Motor neuron (in vitro differentiated cells): ENCODE data around the gene NDUFC2. TPM values are rescaled to one million over a fixed set of nuclear protein-coding genes. Genes with fewer than 3 reads are reported as not detected.

ENCODE experiments used
- ATAC-seq, 8 experiments: fragments of 200-7000 bp; cut with Tn5 transposase; replicated peaks in 6 of 8; 2 replicates each; pipeline ENCODE4 v1.8.0; 2021; ENCODE audit warnings: mild to moderate bottlenecking in 8 of 8, moderate library complexity in 8 of 8
- H3K27ac ChIP-seq, 2 donors: fragments of 250-450 bp; sonication (Bioruptor Pico); 2 replicates each; pipeline ENCODE4 v1.9.0; 2021; ENCODE audit warnings: antibody characterized with exemption in 2 of 2, mild to moderate bottlenecking in 2 of 2, moderate library complexity in 1 of 2
- H3K4me1 ChIP-seq, 2 donors: fragments of 250-450 bp; sonication (Bioruptor Pico); replicated peaks in 1 of 2; 2 replicates each; pipeline ENCODE4 v1.6.1; 2021; ENCODE audit warnings: antibody characterized with exemption in 2 of 2, mild to moderate bottlenecking in 2 of 2, moderate library complexity in 1 of 2
- H3K4me3 ChIP-seq, 5 donors: fragments of 250-450 bp; sonication (Bioruptor Pico); 2 replicates each; pipeline ENCODE4 v1.9.0; 2021; ENCODE audit warnings: antibody characterized with exemption in 5 of 5, mild to moderate bottlenecking in 5 of 5, moderate library complexity in 4 of 5
- WGBS, 10 experiments: fragments of 450-650 bp; shearing (Covaris generic); methylation state at CpG; one replicate each; pipeline ENCODE4 v1.0.0; 2022; 5-methylcytosine and 5-hydroxymethylcytosine counted together
- in situ Hi-C, 9 experiments: fragments of 400-800 bp; cut with MboI; loops; one replicate each; pipeline ENCODE4 v1.15.0; 2021; ENCODE audit warnings: low sequenced_read_pairs in 9 of 9, low pct_unique_long_range_greater_than_20kb in 2 of 9; ENCODE audit not compliant: unreplicated experiment in 9 of 9
- total RNA-seq, 8 experiments: library from RNA; unstranded; fragments of 300-600 nt; gene quantifications; 2 replicates each; pipeline versions ENCODE4 v1.2.3 to v1.2.4, GENCODE V29; 2022

Gene NDUFC2
- total RNA-seq, 8 experiments from 2014 or later: 215 to 389 (median 268) TPM

DNA sequence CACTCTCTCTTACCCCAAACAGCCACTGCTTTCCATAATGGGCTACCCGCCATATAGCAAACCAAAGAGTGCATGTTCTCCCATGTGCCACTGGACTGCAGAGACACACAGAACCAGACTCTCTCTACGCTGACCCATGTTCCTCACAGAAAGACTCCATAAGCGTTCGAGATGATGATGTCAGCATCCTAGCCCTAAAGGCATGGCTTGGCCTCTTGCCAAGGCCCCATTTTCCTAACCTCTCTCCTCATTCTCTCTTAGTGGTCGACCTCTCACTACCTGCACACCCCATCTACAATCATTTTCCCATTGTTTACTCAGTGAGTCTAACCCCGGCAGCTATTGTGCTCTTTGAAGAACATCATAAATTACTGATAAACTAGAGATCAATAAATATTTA lies 4.9 kb downstream of the NDUFC2 start:
- no peak overlapping the region for H3K27ac ChIP-seq
- in situ Hi-C loops: no loop called here
- no peak overlapping the region for H3K4me3 ChIP-seq
- WGBS, 10 experiments: 60 to 100% (median 91%) methylated on average over 1 to 6 of the region's 6 CpGs; no CpG with 5 or more reads in 2 of the 10 experiments
- ATAC-seq: no peak
- H3K4me1 ChIP-seq: peaks cover 10% of the 10 kb centered on the region in 2 donors

DNA sequence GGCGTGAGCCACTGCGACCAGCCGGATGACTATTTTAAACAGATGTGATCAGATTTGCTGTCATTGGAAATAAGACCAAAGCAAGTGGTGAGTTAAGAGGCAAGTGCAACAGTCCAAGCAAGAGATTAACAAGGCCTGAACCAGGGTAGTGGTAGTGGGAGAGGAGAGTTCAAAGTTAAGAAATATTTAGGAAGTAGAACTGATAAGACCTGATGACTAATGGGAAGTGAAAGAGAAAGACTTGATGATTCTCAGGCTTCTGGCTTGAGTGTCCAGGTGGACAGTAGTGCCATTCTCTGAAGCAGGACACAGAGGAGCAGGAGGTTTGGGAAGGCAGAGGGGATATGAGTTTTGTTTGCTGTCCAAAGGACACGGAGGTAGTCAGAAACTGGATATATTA lies 7.2 kb downstream of the NDUFC2 start:
- 86 to 100% (median 100%) methylated on average over 1 to 4 of the region's 4 CpGs; no CpG with 5 or more reads in 2 of the 10 experiments for WGBS, 10 experiments
- in situ Hi-C loops: no loop called here
- Histone ChIP-seq H3K4me1 (peaks cover 2 to 5% of the 10 kb centered on the region in 2 donors), H3K27ac (no peak overlapping the region), H3K4me3 (no peak overlapping the region)
- no peak for ATAC-seq

DNA sequence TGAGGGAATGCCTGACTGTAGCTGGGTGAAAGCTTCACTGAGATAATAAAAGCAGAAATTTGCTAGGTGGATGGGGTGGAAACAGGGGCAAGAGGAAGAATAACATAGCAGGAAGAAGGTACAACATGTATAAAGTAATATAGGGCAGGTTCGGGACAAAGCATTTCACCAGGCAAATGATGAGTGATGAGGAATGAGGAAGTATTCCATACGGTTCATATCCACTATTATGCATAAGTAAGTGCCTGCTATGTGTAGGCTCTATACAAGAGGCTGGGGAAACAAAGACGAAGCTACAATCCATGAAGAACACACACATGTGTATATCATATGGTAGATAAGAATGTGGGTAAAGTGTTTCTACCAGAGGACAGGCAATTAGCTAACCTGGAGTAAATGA lies 7.9 kb downstream of the NDUFC2 start:
- Histone ChIP-seq H3K4me1 (peaks cover 0 to 3% of the 10 kb centered on the region in 2 donors), H3K27ac (no peak overlapping the region), H3K4me3 (no peak overlapping the region)
- 27 to 100% (median 85%) methylated on average over 1 to 3 of the region's 3 CpGs; no CpG with 5 or more reads in 1 of the 10 experiments for WGBS, 10 experiments
- no peak for ATAC-seq
- in situ Hi-C loops: no loop called here

DNA sequence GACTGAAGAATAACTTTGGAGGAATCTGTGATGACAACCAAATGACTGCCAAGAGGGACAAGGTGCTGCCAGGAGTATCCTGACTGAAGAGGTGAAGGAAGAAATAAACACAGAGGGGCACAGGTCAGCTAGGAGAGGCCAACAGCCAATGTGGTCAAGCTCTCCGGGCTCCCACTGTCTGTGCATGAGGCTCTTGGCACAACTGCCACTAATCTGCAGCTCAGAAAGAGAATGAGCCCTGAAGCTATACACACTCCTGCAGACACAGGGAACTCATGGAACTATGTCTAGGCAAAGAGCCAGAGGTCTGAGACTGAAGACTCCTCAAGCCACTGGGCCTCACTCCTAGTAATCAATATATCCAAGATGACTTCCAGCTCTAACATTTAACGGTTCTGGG lies 9.0 kb downstream of the NDUFC2 start:
- H3K4me3 ChIP-seq: no peak overlapping the region
- 83 to 100% (median 100%) methylated on average over 1 to 2 of the region's 2 CpGs; no CpG with 5 or more reads in 2 of the 10 experiments for WGBS, 10 experiments

DNA sequence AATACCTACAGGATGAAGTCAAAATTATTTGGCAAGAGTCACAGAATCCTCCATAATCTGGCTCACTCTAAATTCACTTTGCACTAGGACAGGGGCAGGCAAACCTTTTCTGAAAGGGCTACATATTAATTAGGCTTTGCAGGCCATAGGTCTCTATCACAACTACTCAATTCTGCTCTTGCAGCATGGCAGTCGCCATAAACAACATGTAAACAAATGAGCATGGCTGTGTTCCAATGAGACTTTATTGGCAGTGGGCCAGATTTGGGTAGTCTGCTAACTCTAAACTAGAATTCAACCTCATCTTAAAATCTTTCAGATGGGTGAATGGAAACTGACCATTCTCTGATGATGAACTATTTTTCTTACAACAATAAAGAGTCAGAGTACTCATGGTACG lies 10.2 kb downstream of the NDUFC2 start:
- no peak overlapping the region for H3K4me3 ChIP-seq
- in situ Hi-C loops: no loop called here
- no peaks in the 10 kb centered on the region for H3K4me1 ChIP-seq
- 56 to 100% (median 100%) methylated on average over 1 to 2 of the region's 2 CpGs; no CpG with 5 or more reads in 3 of the 10 experiments for WGBS, 10 experiments
- no peak overlapping the region for H3K27ac ChIP-seq
- peak in 1 of 8 experiments; percentile 17 for ATAC-seq

More for the DNA sequence above, 9.0 kb downstream of the NDUFC2 start:
- ATAC-seq: peak in 1 of 8 experiments; percentile 21
- Histone ChIP-seq H3K4me1 (no peaks in the 10 kb centered on the region), H3K27ac (no peak overlapping the region)
- in situ Hi-C loops: no loop called here

DNA sequence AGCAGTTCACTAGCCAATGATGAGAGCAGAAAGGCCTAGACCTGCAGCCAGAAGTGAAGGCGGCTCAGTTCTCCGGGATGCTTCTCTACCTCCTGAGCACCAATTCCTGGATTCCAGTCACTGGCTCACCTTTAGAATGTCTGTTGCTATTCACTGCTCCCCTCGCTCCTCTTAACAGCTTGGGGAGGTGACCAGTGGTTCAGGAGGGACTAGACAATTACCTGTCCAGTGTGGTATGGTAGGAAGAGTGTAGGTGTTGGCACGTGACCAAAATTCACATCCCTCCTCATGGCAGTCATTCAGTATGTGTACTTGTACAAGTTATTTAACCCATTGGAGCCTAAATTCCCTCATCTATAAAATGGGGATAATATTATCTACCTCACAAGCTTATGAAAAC lies 12.0 kb downstream of the NDUFC2 start:
- 67 to 100% (median 95%) methylated on average over 1 to 3 of the region's 4 CpGs for WGBS, 10 experiments
- no peak for ATAC-seq
- Histone ChIP-seq H3K27ac (no peak overlapping the region), H3K4me3 (no peak overlapping the region), H3K4me1 (no peaks in the 10 kb centered on the region)
- in situ Hi-C loops: no loop called here

DNA sequence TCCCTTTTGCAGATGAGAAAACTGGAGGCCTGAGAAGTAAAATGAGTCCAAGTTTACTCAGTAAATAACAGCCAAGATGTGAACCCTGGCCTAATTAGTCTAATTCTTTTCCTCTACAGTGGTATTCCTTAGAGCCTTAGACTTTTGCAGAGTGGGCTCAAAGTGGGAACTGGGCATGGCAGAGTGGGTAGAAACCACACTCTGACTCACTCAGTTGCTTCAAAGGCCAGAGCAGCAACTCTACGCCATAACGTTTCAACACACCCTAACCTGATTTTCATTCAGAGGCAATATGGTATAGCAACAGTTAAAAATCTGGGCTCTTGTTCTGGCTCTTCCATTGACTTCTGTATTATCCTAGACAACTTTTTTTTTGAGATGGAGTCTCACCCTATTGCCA lies 13.2 kb downstream of the NDUFC2 start:
- Histone ChIP-seq H3K4me1 (no peaks in the 10 kb centered on the region), H3K4me3 (no peak overlapping the region), H3K27ac (no peak overlapping the region)
- ATAC-seq: no peak
- WGBS, 10 experiments: 50 to 100% (median 78%) methylated on average over 1 to 2 of the region's 2 CpGs; no CpG with 5 or more reads in 5 of the 10 experiments
- in situ Hi-C loops: no loop called here

DNA sequence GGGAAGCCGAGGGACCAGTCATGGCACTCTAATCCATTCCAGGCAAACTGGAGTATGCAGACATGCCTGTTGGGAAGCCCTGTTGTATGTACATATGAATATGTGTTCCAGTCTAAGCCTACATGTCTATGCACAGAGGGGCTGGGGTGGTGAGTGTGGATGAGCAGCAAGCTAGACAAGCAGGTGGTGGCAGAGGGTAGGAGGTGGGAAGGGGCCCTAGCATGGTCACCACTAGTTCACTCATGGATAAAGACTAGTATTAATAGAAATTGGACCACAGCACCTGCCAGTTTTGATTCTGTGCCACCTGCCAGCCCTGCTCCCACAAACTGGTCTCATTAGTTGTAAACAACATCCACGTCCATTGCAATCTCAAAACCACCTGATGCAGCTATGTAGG lies 14.5 kb downstream of the NDUFC2 start:
- no peaks in the 10 kb centered on the region for H3K4me1 ChIP-seq
- WGBS, 10 experiments: 83 to 100% (median 100%) methylated on average over 1 to 2 of the region's 2 CpGs; no CpG with 5 or more reads in 5 of the 10 experiments
- peak in 1 of 8 experiments; percentile 54 for ATAC-seq
- in situ Hi-C loops: no loop called here
- no peak overlapping the region for H3K27ac ChIP-seq
- H3K4me3 ChIP-seq: no peak overlapping the region

DNA sequence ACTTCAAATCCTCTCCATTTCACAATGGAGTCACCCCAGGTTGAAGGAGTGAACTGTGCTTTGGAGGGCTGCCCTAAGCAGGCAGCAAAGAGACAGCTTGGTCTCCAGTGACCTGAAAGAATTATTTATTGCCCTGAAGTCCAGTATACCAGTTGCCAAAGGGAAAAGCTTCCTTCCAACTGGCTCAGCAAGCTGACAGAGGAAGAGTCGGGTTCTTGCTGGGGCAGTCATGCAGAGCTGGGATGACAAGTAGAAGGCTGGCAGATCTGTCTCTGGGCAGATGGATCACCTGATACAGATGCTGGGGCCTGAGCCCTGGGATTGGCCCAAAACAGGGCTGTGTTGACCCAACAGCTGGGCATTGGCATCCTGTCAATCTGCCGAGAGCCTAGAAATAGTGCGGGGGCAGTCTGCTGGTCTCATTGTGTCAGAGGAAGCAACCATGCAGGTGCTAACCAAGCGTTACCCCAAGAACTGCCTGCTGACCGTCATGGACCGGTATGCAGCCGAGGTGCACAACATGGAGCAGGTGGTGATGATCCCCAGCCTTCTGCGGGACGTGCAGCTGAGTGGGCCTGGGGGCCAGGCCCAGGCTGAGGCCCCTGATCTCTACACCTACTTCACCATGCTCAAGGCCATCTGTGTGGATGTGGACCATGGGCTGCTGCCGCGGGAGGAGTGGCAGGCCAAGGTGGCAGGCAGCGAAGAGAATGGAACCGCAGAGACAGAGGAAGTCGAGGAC lies 16.1 kb downstream of the NDUFC2 start, which contains the start of gene THRSP:
THRSP (plus strand) TSS at position 422 of the 742 bp plus-strand sequence; CDS start at position 443, 21 bp downstream.
- WGBS, 10 experiments: 17 to 100% (median 95%) methylated on average over 1 to 5 of the region's 14 CpGs; no CpG with 5 or more reads in 2 of the 10 experiments
- no peak within 1 kb of the TSS for H3K27ac ChIP-seq
- in situ Hi-C loops: no loop called here
- no peak within 1 kb of the TSS for H3K4me3 ChIP-seq
- no peak for ATAC-seq
- no peaks in the 10 kb centered on the region for H3K4me1 ChIP-seq

DNA sequence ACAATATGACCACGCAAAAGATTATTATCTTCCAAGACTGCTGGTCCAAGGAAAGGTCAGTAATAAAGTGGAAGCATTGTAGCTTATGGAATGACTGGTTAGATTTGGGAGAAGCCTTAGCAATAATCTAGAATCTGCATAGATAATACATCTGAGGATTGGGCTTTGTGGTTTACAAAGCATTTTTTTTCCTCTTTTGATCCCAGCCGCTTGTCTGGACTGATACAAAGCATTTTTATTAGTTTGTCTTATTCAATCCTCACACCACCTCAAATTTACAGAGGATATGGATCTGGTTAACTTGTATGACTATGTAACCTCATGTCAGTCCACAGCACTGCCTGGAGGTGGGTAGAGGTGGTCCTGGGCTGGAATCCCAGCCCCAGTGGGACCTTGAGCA lies 17.0 kb downstream of the NDUFC2 start:
- no peak for ATAC-seq
- Histone ChIP-seq H3K4me3 (no peak overlapping the region), H3K27ac (no peak overlapping the region), H3K4me1 (no peaks in the 10 kb centered on the region)
- 60 to 100% (median 83%) methylated on average over 1 to 2 of the region's 2 CpGs; no CpG with 5 or more reads in 5 of the 10 experiments for WGBS, 10 experiments
- in situ Hi-C loops: no loop called here

DNA sequence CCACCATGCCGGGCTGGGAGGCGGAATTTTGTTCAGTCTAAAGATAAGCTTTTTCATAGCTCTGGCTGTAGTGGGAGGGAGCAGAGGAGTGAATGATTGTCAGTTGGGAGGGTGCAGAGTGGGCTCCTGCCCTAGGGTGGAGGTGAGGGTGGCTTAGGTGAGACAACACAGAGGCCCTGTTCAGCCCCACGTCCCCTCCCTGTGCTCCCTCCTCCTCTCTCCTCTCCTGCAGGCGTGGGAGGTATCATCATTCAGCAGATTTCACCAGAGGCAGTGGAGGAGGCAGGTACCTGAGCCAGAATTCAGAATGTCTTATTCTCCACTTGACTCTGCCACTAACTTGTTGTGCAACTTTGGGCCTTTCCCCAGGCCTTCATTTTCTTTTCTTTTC lies 17.7 kb downstream of the NDUFC2 start:
- no peak for ATAC-seq
- 70 to 100% (median 82%) methylated on average over 1 to 2 of the region's 4 CpGs; no CpG with 5 or more reads in 5 of the 10 experiments for WGBS, 10 experiments
- Histone ChIP-seq H3K27ac (no peak overlapping the region), H3K4me3 (no peak overlapping the region), H3K4me1 (no peaks in the 10 kb centered on the region)
- in situ Hi-C loops: no loop called here

DNA sequence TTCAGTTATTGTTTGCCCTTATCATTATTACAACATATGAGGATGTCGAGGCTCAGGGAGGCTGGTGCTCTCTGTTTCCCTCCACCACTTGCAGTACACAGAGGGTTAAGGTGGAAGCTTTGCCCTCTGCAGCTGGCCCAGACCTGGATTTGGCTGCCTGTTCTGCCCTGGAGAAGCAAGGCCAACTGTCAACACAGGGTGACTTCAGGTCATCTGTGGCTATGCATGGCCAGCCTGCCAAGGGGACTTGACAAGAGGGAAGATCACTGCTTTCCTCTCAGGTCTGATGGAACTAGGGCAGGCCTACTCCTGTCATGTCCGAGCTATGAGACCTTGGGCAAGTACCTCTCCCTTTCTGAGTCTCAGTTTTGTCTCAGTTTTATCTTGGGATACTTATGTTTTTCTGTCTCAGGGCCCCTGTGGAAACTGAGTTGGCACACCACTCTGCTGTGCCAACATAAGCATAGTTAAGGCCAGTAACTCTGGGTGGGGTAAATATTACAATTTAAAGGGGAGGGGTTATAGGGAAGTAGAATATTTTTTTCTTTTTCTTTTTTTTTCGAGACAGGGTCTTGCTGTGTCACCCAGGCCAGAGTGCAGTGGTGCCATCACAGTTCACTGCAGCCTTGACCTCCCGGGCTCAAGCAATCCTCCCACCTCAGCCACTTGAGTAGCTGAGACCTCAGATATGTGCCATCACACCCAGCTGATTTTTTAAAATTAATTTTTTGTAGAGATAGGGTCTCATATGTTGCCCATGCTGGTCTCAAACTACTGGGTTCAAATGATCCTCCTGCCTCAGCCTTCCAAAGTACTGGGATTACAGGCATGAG lies 18.4 kb downstream of the NDUFC2 start:
- Histone ChIP-seq H3K27ac (no peak overlapping the region), H3K4me1 (no peaks in the 10 kb centered on the region), H3K4me3 (no peak overlapping the region)
- 29 to 100% (median 67%) methylated on average over 1 to 2 of the region's 4 CpGs; no CpG with 5 or more reads in 3 of the 10 experiments for WGBS, 10 experiments
- peak in 1 of 8 experiments; percentile 29 for ATAC-seq
- in situ Hi-C loops: no loop called here

DNA sequence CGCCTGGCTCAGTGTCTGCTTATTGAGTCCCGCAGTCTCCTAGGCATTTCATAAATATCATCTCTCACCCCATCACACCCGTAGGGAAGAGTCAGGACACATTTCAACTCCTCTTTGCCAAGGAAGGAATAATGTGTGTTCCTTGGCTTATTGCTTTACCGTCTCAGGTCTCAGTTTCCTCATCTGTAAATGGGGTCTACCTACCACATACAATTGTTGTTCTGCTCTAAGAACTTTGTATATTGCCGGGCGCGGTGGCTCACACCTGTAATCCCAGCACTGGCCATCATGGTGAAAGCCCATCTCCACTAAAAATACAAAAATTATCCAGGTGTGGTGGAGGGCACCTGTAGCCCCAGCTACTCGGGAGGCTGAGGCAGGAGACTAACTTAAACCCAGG lies 19.1 kb downstream of the NDUFC2 start:
- Histone ChIP-seq H3K27ac (no peak overlapping the region), H3K4me3 (no peak overlapping the region), H3K4me1 (no peaks in the 10 kb centered on the region)
- in situ Hi-C loops: no loop called here
- no peak for ATAC-seq
- 75 to 100% (median 100%) methylated on average over 1 to 7 of the region's 8 CpGs; no CpG with 5 or more reads in 1 of the 10 experiments for WGBS, 10 experiments
